HG03159 (cell line): ENCODE results near the gene EFNA5.

Experiments used
- ATAC-seq: cut with Tn5 transposase; IDR thresholded peaks from one replicate; pipeline ENCODE4 v1.9.1; 2021; ENCODE audit warnings: mild to moderate bottlenecking, moderate library complexity; ENCODE audit not compliant: unreplicated experiment

The EFNA5 gene

GRCh38 chr5:107523029-107523680 lies 147.6 kb downstream of the EFNA5 start:
- ATAC-seq, result no peak

- no peak for ATAC-seq
These were observed 148.3 kb downstream of the EFNA5 start for GRCh38 chr5:107522456-107522855.

- ATAC-seq, result peak; percentile 51
These were observed 150.8 kb downstream of the EFNA5 start for GRCh38 chr5:107519900-107520354.

- ATAC-seq, result no peak
These were observed 152.1 kb downstream of the EFNA5 start for GRCh38 chr5:107518616-107519015.

GRCh38 chr5:107518190-107518589 lies 152.5 kb downstream of the EFNA5 start:
- ATAC-seq, result no peak

- ATAC-seq, result no peak
These were observed 153.3 kb downstream of the EFNA5 start for GRCh38 chr5:107517185-107518033.

- no peak for ATAC-seq
These were observed 154.1 kb downstream of the EFNA5 start for GRCh38 chr5:107516452-107517184.

- no peak for ATAC-seq
These were observed 155.1 kb downstream of the EFNA5 start for GRCh38 chr5:107515521-107516080.

- ATAC-seq, result no peak
These were observed 156.4 kb downstream of the EFNA5 start for GRCh38 chr5:107514305-107514704.

- ATAC-seq, result no peak
These were observed 157.2 kb downstream of the EFNA5 start for GRCh38 chr5:107513337-107514085.

GRCh38 chr5:107512029-107512428 lies 158.7 kb downstream of the EFNA5 start:
- ATAC-seq, result no peak

GRCh38 chr5:107510125-107510524 lies 160.6 kb downstream of the EFNA5 start:
- ATAC-seq, result no peak

GRCh38 chr5:107508097-107508496 lies 162.6 kb downstream of the EFNA5 start:
- no peak for ATAC-seq

- no peak for ATAC-seq
These were observed 164.8 kb downstream of the EFNA5 start for GRCh38 chr5:107505763-107506534.

- no peak for ATAC-seq
These were observed 166.3 kb downstream of the EFNA5 start for GRCh38 chr5:107504424-107504823.

- ATAC-seq, result no peak
These were observed 168.1 kb downstream of the EFNA5 start for GRCh38 chr5:107502676-107503060.

- no peak for ATAC-seq
These were observed 168.6 kb downstream of the EFNA5 start for GRCh38 chr5:107501965-107502675.

GRCh38 chr5:107500840-107501239 lies 169.9 kb downstream of the EFNA5 start:
- ATAC-seq, result no peak

- no peak for ATAC-seq
These were observed 170.4 kb downstream of the EFNA5 start for GRCh38 chr5:107500347-107500746.
